PC-3 (cell line): ENCODE results near the gene PKP2.

Source experiments
- EZH2 ChIP-seq: fragments of 300-600 bp; sonication (generic); IDR thresholded peaks from one replicate; pipeline ENCODE4 v1.6.1; 2017; ENCODE audit warnings: antibody characterized with exemption, mild to moderate bottlenecking, low read length; ENCODE audit not compliant: unreplicated experiment
- EZH2phosphoT487 ChIP-seq: fragments of 300-600 bp; sonication (generic); IDR thresholded peaks from 2 replicates; pipeline ENCODE4 v1.6.1; 2018; ENCODE audit warnings: mild to moderate bottlenecking, antibody characterized with exemption, low read length, borderline replicate concordance
- TF ChIP-seq, protein P1 (sequence below): fragments of 300-600 bp; sonication (generic); conservative IDR thresholded peaks from 2 replicates; pipeline ENCODE4 v1.5.1; 2017; ENCODE audit warnings: antibody characterized with exemption, low read depth, mild to moderate bottlenecking, low read length

- TF ChIP-seq EZH2 (no peak), EZH2phosphoT487 (no peak)
- TF ChIP-seq, protein P1, sequence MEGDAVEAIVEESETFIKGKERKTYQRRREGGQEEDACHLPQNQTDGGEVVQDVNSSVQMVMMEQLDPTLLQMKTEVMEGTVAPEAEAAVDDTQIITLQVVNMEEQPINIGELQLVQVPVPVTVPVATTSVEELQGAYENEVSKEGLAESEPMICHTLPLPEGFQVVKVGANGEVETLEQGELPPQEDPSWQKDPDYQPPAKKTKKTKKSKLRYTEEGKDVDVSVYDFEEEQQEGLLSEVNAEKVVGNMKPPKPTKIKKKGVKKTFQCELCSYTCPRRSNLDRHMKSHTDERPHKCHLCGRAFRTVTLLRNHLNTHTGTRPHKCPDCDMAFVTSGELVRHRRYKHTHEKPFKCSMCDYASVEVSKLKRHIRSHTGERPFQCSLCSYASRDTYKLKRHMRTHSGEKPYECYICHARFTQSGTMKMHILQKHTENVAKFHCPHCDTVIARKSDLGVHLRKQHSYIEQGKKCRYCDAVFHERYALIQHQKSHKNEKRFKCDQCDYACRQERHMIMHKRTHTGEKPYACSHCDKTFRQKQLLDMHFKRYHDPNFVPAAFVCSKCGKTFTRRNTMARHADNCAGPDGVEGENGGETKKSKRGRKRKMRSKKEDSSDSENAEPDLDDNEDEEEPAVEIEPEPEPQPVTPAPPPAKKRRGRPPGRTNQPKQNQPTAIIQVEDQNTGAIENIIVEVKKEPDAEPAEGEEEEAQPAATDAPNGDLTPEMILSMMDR = no peak
Observed at GRCh38 chr12:32926356-32926755, 29.8 kb upstream of the PKP2 start.
